Right ventricle myocardium superior (tissue), 1 donor: Measurements from ENCODE around the gene NUDT16L1. TPM values are rescaled to one million over a fixed set of nuclear protein-coding genes. Genes with fewer than 3 reads are reported as not detected.

ENCODE experiments used
- ATAC-seq: fragments of 200-7000 bp; cut with Tn5 transposase; one replicate; pipeline ENCODE4 v1.9.1; 2020; ENCODE audit warnings: mild to moderate bottlenecking; ENCODE audit not compliant: poor library complexity
- DNase-seq: peaks from one replicate; pipeline ENCODE4 v3.0.0-alpha.2; 2020
- intact Hi-C: fragments of 100-400 bp; cut with DNase I; formaldehyde crosslinking; loops from one replicate; pipeline ENCODE4 v1.11.2; 2022
- total RNA-seq: library from RNA; stranded (reverse); fragmentation: NEBNext Ultra II Directional; extraction: Animal tissue kit (Norgen Biotek cat#: 25700); gene quantifications from one replicate; pipeline ENCODE4 v1.2.1, GENCODE V29; 2021
- donor health status: DM: no; HTN: yes; CAD: no; lungs with severe emphysema.

Gene NUDT16L1
- total RNA-seq, 1 donor from 2014 or later, result 52.8 TPM

- intact Hi-C loops, result no loop called here
- DNase-seq (peak; percentile 88), ATAC-seq (peak; percentile 40)
These were observed 13.3 kb upstream of the NUDT16L1 start for GRCh38 chr16:4679850-4680636.

- peak; percentile 69 for ATAC-seq
- intact Hi-C loops, result no loop called here
- peak; percentile 85 for DNase-seq
These were observed 12.5 kb upstream of the NUDT16L1 start for GRCh38 chr16:4680673-4681470.

DNA sequence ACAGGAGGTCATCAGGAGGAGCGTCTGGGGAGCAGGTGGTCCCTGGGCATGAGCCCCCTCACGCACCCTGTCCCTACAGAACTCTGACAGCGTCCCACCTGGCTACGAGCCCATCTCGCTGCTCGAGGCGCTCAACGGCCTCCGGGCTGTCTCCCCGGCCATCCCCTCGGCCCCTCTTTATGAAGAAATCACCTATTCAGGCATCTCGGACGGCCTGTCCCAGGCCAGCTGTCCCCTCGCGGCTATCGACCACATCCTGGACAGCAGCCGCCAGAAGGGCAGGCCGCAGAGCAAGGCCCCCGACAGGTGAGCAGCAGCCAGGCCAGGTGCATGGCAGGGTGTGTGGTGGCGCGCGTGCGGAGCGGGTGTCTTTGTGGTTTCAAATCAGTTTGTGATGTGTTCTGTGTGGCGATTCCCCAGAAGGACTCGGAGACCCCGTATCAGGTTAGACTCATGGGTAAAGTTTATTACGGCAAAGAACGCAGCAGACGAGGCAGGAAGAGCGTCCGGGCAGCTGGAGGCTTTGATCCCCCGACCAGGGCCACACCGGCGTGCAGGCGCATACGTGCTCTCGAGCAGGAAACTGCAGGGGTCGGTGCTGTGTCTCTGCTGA lies 11.8 kb upstream of the NUDT16L1 start:
- intact Hi-C loops, result no loop called here
- ATAC-seq (no peak), DNase-seq (no peak)

DNA sequence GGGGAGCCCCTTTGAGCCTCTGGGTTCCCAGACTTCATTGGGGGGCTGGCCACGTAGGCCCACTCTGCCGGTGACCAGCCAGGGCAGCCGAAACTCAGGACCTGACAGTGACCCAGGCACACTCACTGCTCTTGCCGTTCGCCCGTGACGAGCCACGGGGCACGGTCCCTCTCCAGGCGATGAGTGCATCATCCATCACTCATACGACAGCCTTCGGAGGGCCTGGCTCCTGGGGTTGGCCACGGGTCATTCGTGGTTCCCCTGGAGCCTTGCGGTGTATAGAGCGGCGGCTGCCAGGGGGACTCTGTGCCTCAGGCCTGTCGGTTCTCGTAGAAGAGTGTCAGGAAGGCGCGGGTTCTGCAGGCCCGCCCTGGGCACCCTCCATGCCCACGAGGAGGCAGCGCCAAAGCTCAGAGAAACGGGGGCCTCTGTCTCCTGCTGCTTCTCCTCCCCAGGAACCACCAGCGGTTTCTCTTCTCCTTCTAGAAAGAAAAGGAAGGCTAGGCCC lies 11.2 kb upstream of the NUDT16L1 start:
- intact Hi-C loops, result no loop called here
- no peak for DNase-seq
- no peak for ATAC-seq

DNA sequence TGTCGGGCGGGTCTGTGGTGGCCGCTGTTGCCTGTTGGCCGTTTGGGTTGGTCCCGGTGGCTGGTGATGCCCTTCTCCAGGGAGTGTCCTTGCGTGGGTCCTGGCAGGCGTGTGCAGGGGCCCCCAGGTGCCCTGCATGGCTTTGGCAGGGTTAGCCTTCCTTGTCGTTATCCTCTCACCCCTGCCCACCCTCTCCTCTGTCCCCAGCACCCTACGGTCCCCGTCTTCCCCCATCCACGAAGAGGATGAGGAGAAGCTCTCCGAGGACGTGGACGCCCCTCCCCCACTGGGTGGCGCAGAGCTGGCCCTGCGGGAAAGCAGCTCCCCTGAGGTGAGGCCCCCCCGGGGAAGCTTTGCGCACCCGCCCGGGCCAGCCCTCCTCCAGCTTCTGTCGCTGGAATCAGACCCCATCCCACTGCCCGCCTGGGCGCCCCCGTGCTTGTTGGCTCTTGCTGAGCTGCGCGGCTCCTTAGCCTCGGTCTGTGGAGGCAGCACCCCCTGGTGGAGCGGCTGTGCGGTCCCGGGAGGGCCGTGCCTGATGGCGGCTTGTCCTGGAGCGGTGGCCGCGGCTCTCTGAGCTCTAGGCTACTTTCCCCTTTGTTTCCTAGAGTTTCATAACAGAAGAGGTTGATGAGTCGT lies 10.6 kb upstream of the NUDT16L1 start:
- intact Hi-C loops, result no loop called here
- ATAC-seq (no peak), DNase-seq (no peak)

- DNase-seq, result no peak
These were observed 9.9 kb upstream of the NUDT16L1 start for GRCh38 chr16:4683255-4684057.

DNA sequence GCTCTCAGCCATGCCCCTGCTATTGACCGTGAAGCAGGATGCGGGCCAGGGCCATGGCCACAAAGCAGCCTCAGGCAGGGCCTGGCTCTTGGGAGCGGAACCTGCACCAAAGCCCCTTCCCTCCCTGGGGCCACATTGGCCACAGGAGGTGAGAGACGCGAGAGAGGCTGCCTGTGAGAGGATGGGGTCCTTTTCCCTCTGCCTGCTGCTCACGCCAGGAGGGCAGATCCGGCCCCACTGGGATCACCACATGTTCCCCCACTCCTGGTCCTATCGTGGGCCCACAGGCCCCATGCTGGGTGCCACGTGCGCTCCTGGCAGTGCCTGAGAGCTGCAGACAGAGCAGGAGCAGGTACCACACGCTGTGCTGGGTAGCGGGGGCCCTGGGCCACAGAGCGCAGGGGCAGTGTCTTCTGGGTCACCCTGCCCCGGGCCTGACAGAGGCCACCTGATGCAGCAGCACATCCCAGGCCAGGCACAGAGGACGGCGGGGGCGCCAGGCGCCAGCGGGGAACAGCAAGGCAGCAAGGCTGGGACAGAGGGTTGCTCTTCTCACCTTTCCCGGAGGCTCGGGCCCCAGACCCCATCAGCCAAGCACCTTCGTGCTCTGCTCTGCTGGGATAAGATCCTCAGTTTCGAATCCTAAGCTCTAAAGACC lies 9.2 kb upstream of the NUDT16L1 start:
- intact Hi-C loops, result no loop called here
- ATAC-seq, result no peak
- no peak for DNase-seq

More at GRCh38 chr16:4683255-4684057, 9.9 kb upstream of the NUDT16L1 start:
- intact Hi-C loops, result no loop called here
- ATAC-seq, result no peak

DNA sequence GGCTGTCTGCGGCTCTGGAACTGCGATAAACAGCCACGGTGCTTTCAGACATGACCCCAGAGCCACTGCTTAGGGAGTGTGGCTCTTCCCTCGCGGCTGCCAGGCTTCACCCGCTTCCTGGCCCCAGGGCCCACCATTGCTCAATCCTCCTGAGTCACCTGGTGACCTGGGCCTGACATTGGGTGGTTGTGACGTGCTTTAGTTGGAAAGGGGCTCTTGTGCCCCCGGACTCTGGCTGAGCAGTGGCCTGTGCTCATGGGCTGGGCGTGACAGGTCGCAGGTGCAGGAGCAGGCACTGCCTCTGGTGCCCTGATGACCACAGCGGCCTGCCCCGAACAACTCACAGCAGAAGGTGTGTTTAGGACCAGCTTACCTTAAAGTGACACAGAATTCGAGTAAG lies 8.6 kb upstream of the NUDT16L1 start:
- intact Hi-C loops, result no loop called here
- ATAC-seq, result no peak
- DNase-seq, result no peak

DNA sequence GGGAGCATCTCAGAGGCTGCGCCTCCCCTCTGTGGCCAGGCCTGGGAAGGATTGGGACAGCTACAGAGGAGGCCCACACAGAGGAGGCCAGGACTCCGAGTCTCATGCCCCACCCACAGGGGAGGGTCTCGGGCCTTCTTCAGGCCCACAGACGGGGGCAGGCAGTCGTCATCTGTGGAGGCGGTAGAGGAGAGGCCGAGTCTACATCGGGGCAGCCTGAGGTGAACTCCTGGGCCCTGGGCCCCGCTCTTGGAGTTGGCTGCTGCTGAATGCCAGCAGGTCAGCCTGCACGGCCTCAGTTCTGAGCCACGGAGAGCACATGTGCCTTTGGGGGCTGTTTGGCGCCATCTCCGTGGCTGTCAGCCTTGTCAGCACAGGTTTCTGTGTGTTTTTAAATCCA lies 8.1 kb upstream of the NUDT16L1 start:
- ATAC-seq (no peak), DNase-seq (no peak)
- intact Hi-C loops, result no loop called here

DNA sequence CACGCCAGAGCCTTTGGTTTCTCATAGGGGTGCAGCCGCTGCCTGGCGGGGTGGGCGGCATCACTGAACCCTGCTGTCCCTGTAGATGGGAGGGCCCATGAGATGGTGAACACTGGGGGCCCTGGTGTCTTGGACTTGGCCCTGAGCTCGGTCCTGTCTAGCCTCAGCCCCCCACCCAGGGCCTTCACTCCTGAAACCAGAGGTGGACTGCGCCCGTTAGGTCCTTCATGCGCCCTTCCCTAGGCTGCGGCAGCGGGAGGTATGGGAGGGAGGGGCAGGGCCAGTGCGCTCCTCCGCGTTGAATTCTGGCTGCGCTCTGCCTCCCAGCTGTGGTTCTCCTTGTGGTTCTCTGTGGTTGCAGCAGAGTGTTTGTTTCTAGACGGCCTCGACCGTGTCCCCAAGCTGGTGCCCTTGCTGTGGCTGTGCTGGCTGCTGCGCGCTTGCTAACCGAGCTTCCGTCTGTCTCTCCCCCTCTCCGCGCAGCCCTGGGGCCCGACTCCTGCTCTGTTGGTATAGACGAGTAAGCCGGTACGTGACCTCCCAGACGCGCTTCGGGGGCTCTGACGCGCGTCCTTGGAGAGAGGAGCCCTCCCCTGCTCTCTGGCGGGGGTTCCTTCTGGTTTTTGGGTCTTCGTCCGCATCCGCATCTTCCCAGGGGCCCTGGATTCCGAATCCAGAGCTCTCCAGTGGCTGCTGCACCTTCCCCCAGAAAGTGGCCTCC lies 7.4 kb upstream of the NUDT16L1 start:
- intact Hi-C loops, result no loop called here
- ATAC-seq (no peak), DNase-seq (no peak)

DNA sequence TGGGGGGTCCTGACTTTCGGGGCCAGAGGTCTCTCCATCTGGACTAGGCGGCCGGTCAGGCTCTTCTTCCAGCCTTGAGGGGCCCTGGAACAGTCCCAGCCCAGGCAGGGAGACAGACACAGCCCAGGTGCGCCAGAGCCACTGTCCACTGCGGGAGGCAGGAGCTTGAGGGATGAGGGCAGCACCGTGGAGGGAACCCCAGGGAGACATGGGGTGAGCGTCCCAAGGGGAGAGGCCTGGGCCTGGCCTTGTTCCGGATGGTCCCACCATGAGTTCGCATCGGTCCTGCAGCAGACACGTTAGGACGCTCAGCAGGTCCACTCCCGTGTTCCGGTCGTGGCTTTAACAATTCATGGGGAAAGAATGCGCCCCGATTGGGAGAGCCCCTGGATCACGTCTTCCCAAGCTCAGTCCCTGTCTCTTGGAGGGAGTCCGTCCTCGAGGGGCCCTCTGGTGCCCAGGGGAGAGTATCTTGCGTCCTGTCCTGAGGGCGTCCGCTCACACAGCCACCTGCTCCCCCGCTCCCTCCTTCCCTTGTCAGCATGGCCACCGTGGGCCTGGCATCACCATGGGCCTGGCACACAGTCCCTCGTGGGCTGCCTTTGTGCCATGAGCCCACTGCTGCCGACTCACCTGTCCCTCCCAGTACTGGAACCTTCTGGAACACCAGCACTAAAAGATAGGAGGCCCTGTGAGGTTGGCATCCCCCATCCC lies 6.7 kb upstream of the NUDT16L1 start:
- DNase-seq (no peak), ATAC-seq (no peak)

DNA sequence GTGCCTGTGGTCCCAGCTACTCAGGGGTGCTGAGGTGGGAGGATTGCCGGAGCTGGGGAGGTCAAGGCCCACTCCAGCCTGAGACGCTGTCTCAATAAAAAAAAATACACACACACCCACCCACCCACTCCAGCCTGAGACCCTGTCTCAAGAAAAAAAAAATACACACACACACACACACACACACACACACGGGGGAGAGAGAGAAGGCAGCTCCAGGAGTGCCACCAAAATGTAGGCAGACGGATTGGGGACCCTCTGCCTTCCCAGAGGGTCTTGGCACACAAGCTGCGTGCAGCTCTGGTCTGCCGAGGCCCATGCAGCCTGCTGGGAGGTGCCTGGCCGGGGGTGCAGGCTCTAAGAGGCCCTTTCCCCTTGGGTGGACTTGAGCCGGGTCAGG lies 5.9 kb upstream of the NUDT16L1 start:
- DNase-seq (no peak), ATAC-seq (no peak)
- intact Hi-C loops, result no loop called here

More for the DNA sequence above, 6.7 kb upstream of the NUDT16L1 start:
- intact Hi-C loops, result no loop called here

DNA sequence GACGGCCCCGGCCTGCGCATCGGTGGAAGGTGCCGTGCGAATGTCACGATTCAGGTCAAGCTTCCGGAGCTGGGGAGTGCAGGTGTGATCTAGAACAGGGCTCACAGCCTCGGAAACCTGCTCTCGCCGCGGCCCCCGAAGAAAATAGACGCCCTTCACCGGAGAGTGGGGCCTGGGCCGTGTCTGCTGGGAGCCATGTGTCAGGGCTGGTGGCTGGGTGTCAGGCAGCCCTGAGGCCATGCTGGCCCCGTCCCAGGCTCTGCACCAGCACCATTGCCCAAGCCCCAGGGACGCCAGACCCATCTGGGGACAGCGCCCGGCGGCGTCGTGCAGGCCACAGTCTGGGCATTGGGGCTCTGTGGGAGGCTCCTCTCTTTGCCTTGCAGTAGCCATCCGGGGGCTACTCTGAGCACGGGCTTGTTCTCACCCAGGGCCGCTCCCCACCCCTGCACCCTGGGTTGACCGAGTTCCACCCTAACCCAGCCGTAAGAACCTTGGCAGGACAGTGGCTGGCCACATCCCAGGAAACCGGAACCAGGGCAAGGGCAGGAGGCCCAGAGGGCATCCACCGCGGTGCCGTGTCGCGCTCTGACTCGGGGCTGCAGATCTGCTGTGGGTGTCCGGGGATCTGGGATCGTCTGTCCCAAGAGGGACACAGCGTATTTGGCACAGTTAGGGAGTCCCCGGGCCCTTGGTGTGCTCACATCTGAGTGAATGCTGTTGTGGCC lies 5.3 kb upstream of the NUDT16L1 start:
- no peak for DNase-seq
- peak; percentile 34 for ATAC-seq
- intact Hi-C loops, result no loop called here

- DNase-seq, result no peak
- intact Hi-C loops, result no loop called here
- ATAC-seq, result no peak
These were observed 4.7 kb upstream of the NUDT16L1 start for GRCh38 chr16:4688674-4689045.

- DNase-seq, result no peak
- no peak for ATAC-seq
- intact Hi-C loops, result no loop called here
These were observed 4.2 kb upstream of the NUDT16L1 start for GRCh38 chr16:4689091-4689671.
